Activated CD8-positive, alpha-beta memory T cell treated with anti-CD3 and anti-CD28 coated beads, Interleukin-2, amount 50 U/mL, for 48 hours (primary cell): ENCODE data around the gene OR14A16.

Source experiments
- DNase-seq: peaks from one replicate; pipeline ENCODE4 v3.0.0-alpha.2; 2020

The OR14A16 gene, protein sequence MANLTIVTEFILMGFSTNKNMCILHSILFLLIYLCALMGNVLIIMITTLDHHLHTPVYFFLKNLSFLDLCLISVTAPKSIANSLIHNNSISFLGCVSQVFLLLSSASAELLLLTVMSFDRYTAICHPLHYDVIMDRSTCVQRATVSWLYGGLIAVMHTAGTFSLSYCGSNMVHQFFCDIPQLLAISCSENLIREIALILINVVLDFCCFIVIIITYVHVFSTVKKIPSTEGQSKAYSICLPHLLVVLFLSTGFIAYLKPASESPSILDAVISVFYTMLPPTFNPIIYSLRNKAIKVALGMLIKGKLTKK

GRCh38 chr1:247824023-247824422 is at the start of gene OR14A16:
TSS of gene OR14A16 (minus strand) at chr1:247824119. CDS start at chr1:247815729, 8,390 bp downstream.
- DNase-seq = no peak

DNA sequence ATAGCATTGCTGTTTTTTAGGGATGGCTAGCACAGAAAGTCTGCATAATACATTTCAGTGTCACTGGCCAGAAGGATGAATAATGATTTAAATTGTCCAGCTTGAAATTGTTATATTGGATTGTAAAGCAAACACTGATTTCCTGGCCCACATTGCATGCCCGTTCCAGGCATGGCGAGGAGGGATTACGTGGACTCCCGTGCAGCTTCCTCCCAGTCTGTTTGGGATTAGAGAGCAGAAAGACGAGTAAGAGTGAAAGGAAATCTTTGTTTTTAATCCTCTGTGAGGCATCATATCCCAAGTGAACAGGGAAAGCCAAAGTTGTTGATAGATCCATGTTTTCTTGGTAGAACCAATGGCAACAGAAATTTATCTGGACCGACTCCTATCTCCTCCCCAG is 41.5 kb upstream of the OR14A16 start:
- no peak for DNase-seq

GRCh38 chr1:247864644-247865043 is 40.7 kb upstream of the OR14A16 start:
- DNase-seq = no peak

DNA sequence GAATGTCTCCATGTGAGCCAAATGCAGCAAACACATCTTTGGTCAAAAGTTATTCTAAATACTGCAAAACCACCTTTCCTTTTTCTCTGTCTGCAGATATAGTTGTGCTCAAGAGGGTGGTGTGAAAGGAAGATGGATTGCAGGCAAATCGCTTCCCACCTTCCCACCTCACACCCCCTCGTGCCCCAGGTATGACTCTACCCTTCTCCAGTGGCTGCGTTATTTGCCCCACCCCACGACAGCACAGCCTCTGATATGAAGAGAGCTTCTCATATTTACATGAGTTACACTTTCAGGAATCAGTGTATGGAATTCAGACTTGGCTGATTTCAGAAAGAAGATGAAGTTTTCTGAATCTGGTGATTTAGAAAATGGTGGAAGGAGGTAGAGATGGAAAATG is 38.8 kb upstream of the OR14A16 start:
- DNase-seq = no peak

DNA sequence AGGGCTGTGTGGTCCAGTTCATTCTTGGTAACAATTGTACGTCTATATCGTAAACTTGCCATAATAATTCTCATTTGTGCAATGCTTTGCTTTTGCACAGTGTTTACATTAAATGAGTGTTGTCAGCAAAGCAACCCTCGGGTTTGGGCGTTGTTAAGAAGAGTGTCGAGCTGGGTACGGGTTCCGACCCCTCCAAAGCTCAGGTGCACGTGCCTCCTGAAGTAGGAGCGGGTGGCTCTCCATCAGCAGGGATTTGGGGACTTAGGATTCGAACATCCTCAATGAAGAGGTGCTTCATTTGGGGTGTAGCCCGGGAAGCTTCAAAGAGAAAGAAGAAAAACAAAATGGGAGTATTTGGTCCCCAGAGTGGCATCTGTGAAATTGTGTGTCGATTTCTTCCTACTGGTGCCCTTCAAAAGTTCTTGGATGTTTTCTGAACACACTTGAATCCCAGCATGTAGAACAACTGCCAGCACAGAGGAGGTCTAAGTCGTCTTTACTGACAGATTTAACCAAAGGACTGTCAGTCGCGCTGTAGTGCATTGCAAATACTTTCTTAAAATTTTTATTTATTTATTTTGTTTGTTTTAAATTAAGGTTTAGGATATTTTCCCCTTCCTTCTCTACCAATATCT is 34.2 kb upstream of the OR14A16 start:
- no peak for DNase-seq

- peak; percentile 65 for DNase-seq
Observed at GRCh38 chr1:247857069-247857984, 33.4 kb upstream of the OR14A16 start, which contains the start of gene TRIM58. TSS of gene TRIM58 (plus strand) at chr1:247857187. CDS start at chr1:247857247, 60 bp downstream.

DNA sequence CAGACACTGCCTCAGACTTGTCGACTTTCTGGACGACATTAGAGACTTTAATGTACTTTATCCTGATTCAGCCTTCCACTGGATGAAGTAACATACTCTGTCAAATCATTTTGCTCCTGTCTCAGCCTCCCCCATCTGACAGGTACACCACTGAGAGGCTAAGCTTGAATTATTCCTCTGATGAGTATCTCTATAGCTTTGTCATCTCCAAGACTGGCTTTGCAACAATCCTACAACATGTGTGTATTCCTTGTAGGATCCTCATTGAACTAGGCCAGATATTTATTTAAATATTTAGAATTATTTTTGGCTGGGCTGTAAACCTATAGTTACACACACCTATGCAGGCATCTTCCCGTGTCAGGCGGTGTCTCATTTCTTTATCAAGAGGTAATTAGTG is 32.0 kb upstream of the OR14A16 start:
- no peak for DNase-seq

DNA sequence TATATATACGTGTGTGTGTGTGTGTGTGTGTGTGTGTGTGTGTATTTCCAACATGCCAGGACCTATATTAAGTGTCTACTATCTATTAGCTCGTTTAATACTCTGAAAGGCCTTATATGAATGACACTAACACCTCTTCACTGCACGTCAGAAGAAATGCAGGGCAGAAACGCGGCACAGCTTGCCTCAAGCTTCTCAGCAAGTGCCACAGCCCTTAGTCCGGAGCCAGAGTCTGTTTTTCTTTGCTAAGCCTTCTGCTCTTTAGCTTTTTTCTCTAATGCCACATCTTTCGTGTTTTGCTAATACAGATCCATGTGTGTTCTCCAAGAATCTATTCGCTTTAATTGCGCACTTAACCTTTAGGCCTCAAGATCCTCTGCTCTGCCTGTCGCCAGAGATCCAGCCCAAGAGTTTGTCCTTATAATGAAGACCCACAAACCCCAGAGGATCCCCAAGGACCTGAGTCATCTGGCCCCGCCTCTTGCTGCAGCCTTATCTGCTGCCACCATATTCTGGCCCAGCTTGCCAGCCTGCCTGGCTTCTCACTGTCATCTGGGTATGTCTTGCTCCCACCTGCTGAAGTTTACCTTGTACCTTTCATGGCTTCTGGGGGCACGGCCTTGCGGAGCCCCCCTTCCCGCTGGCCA is 31.1 kb upstream of the OR14A16 start:
- DNase-seq = no peak

DNA sequence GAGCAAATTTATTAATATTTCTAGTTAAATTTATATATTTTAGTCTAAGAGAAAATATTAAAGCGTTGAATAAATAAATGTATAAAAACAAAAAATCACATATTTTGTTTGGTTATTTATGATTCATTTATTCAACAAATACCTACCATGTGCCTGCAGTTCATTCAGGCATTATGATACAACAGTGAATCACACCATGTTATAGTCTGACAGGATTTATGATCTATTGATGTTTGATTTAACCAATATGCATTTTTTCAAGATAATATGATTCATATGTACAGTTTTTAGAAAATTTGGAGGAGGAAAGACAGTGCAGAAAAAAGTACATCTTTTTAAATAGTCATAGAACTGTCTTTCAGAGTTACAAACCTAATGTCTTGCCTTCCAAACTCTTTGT is 25.7 kb upstream of the OR14A16 start:
- DNase-seq = no peak

GRCh38 chr1:247848346-247848745 is 24.4 kb upstream of the OR14A16 start:
- DNase-seq = no peak

GRCh38 chr1:247845693-247846017 is 21.7 kb upstream of the OR14A16 start:
- DNase-seq = no peak

DNA sequence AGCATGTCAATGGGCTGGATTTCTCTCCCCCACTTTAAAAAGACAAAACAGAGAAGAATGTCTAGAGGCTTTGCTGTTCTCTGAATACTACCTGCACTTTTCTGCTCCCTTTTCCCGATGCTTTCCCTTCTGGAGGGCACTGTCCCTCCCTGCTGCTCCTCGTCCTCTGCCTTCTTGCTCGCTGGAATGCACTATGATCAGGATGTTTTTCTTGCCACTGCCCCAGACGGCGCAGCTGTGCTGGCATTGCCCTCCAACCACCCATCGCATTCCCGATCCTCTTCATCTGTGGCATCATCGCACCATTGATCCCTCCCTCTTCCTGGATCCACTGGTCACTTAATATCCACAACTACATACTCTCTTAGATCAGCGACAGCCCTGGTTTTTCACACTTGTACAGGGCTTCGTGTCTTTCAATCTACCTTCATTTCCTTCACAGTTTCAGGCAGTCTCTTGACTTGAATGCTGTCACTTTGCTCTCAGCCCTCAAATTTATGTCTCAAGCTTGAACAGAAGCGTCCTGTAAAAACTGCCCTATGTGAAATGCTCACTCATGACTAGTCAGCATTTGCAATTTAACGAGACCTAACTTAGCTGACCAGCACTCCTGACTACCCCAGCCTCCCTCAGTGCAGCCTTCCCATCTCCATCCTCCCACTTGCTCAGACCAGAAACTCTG is 21.2 kb upstream of the OR14A16 start:
- DNase-seq = no peak

DNA sequence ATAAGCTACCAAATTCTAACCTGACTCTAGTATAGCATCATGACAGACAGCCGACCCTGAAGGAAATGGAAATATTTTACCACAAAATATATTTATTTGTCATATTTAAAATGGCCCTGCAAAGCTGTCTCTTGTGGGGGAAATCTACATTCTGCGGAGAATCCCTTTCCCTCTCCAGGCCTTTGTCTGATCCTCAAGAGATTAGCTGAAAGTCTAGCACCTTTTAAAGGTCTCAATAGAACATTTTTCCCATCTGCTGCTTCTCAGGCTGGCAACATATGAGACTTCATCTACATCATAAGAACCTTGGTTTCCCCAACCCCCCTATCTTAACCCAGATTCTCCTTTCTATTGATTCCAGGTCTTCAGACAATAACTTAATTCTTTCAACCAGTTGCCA is 19.5 kb upstream of the OR14A16 start:
- no peak for DNase-seq

GRCh38 chr1:247841796-247842195 is 17.9 kb upstream of the OR14A16 start, which contains the start of gene OR11L1:
TSS of gene OR11L1 (minus strand) at chr1:247841896. CDS start at chr1:247841896, 0 bp downstream.
- DNase-seq = no peak

DNA sequence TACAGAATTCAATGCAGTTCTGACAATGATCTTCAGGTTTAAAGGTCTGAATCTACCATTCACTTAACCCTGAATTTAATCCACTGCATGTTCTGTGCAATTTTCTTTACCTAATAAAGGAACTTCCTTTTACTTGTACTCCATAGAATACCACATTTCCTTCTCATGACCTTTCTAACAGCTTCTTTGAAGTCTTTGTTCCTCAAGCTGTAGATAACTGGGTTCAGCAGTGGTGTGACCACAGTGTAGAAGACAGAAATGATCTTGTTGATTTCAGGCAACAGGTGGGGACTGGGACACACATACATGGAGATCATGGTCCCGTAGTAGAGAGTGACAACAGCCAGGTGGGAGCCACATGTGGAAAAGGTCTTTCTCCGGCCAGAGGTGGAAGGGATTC is 16.9 kb upstream of the OR14A16 start:
- no peak for DNase-seq

GRCh38 chr1:247833601-247834000 is 9.7 kb upstream of the OR14A16 start:
- no peak for DNase-seq

DNA sequence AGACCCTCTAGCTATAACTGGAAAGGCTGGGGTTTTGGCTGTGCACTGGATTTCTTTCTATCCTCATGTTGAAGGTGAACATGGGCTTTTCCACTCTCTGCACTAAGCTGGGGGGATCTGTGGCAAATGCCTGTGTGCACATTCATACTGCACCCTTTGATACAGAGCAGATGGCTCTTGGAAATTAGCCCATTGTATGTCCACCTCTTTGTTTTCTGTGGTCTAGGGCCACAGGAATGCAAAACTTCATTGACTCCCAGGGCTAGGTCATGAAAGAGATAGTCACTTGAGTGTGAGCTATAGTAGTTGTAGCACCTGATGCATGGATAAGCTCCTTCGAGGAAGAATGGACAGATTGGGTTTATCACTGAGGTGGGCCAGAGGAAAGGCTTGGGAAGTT is 5.7 kb upstream of the OR14A16 start:
- DNase-seq = no peak

DNA sequence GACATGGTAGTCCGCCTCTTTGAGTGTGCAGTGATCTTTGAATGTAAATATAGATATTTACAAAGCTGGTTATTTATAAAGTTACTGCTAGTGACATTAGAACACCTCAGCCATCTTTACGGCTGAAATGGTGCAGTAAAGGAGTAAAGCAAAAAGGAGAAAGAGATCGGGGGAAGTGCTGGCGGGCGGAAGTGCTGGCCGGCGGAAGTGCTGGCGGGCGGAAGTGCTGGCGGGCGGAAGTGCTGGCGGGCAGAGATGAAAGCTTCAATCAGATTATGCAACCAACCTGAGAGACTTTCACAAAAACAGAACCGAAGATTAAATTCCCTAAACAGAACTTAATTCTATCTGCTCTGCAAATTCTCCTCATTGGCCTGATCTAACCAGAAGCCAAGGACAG is 1.4 kb upstream of the OR14A16 start:
- no peak for DNase-seq

DNA sequence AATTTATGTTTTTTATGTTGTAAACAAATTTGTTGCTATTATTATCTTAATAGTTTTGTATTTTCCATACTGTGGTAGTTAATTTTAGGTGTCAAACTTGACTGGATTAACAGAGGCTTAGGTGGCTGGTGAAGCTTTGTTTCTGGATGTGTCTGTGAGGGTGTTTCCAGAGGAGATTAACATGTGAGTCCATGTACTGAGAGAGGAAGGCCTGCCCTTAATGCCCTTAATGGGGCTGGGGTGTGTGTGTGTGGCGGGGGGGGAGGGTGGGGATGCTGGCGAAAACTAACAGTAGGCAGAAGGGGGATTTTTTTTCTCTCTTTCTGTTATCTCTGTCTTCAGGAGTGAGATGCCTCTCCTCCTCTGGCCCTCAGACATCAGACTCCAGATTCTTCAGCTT is 1.9 kb downstream of the OR14A16 start:
- DNase-seq = no peak

DNA sequence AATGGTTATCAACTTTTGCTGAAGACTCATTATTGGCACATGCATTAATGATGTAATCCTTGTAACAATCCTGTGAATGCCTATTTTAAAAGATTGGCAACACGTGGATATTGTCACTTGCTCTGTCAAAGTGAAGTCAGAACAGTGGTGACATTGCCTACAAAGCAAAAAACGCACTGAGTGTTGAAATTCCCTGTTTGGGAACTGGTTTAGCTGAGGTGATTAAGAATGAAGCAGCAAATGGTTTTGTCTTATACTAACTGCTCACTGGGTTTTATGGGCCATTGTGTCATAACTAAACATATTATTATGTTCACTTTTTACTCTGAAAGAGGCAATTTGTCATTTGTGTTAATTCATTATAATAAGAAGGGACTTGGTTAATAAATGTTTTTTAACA is 11.3 kb downstream of the OR14A16 start:
- no peak for DNase-seq

DNA sequence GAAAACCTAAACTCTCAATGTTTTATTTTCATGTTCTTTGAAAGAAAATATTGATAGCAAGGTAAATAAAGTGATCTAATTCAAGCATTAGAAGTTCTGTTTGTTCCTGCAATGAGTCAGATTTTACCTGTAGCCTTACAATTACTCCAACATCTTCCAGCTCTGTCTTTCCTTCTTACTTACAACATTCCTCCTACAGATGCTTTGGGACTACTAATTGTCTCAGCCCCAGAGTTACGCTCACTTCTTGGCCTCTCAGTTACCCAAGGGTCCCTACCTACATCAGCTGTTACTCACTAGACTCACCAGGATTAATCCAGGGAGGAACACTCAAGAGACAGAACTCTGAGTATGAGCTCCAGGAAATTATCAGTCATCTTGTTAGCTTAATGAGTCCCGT is 26.4 kb downstream of the OR14A16 start:
- DNase-seq = no peak

DNA sequence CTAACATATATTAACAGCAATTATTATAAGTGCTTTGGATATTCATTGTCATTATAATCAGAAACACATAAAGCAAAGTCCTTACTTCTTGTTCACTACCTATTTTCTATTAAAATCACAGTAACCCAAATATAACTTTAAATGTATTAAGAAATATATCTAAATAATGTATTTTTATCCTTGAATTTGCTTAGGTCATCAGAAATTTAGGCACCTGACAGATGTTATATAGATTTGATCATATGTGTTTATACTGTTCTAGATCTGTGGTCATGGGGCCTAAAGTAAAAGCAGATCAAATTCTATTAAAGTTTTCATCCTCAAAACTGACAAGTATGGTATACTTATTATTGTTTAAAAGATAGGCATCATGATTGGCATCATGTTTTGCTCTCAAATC is 54.3 kb downstream of the OR14A16 start:
- DNase-seq = no peak
